GM19099 (cell line): ENCODE measurements around the gene ZFP90.

Source experiments
- POLR2A ChIP-seq: IDR thresholded peaks from 3 replicates; pipeline ENCODE4 v1.6.1; 2011; ENCODE audit warnings: low read depth; ENCODE audit not compliant: insufficient read length; ENCODE audit errors: extremely low read depth

The ZFP90 gene

GRCh38 chr16:68509381-68509780, 29.7 kb upstream of the ZFP90 start:
- TF ChIP-seq POLR2A: no peak

- no peak for TF ChIP-seq POLR2A
Measured at GRCh38 chr16:68510775-68511174, 28.3 kb upstream of the ZFP90 start.

GRCh38 chr16:68512183-68512582, 26.9 kb upstream of the ZFP90 start:
- no peak for TF ChIP-seq POLR2A

- TF ChIP-seq POLR2A: no peak
Measured at GRCh38 chr16:68512742-68513141, 26.3 kb upstream of the ZFP90 start.

GRCh38 chr16:68514511-68514910, 24.6 kb upstream of the ZFP90 start:
- TF ChIP-seq POLR2A: no peak

GRCh38 chr16:68517606-68518166, 21.4 kb upstream of the ZFP90 start:
- no peak for TF ChIP-seq POLR2A

- no peak for TF ChIP-seq POLR2A
Measured at GRCh38 chr16:68519225-68519745, 19.8 kb upstream of the ZFP90 start.

GRCh38 chr16:68520649-68521086, 18.4 kb upstream of the ZFP90 start:
- TF ChIP-seq POLR2A: no peak

GRCh38 chr16:68524069-68524820, 14.8 kb upstream of the ZFP90 start:
- no peak for TF ChIP-seq POLR2A

GRCh38 chr16:68526143-68526781, 12.8 kb upstream of the ZFP90 start:
- no peak for TF ChIP-seq POLR2A

- TF ChIP-seq POLR2A: no peak
Measured at GRCh38 chr16:68526782-68527145, 12.3 kb upstream of the ZFP90 start.

GRCh38 chr16:68528233-68528632, 10.9 kb upstream of the ZFP90 start:
- TF ChIP-seq POLR2A: no peak

- no peak for TF ChIP-seq POLR2A
Measured at GRCh38 chr16:68528686-68529379, 10.3 kb upstream of the ZFP90 start.

GRCh38 chr16:68529608-68529930, 9.5 kb upstream of the ZFP90 start:
- TF ChIP-seq POLR2A: no peak

GRCh38 chr16:68529931-68530701, 9.0 kb upstream of the ZFP90 start:
- TF ChIP-seq POLR2A: peak; percentile 41
